Left lung (tissue), 10 donors: ENCODE measurements around the gene KPTN. TPM values are rescaled to one million over a fixed set of nuclear protein-coding genes. Genes with fewer than 3 reads are reported as not detected.

ENCODE experiments used
- ATAC-seq: fragments of 200-7000 bp; cut with Tn5 transposase; one replicate; pipeline ENCODE4 v1.9.1; 2020; ENCODE audit warnings: moderate library complexity
- DNase-seq, 4 donors: peaks; one replicate each; pipeline ENCODE4 v3.0.0-alpha.2; 2013 to 2020
- H3K27ac ChIP-seq, 2 donors: fragments of 200-600 bp; sonication (generic) in 1 of 2; one replicate each; pipeline versions ENCODE4 v1.5.0 to v1.8.0; 2020 to 2021
- H3K27me3 ChIP-seq, 2 donors: fragments of 200-600 bp; sonication (generic) in 1 of 2; one replicate each; pipeline versions ENCODE4 v1.5.0 to v1.8.0; 2020 to 2021
- H3K36me3 ChIP-seq, 2 donors: fragments of 200-600 bp; sonication (generic) in 1 of 2; one replicate each; pipeline versions ENCODE4 v1.5.0 to v1.8.0; 2020 to 2021
- H3K4me1 ChIP-seq, 2 donors: fragments of 200-600 bp; one replicate each; pipeline ENCODE4 v1.8.0; 2021
- H3K4me3 ChIP-seq, 2 donors: fragments of 200-600 bp; sonication (generic) in 1 of 2; one replicate each; pipeline versions ENCODE4 v1.5.0 to v1.8.0; 2020 to 2021; ENCODE audit warnings: mild to moderate bottlenecking in 1 of 2
- H3K9me3 ChIP-seq, 2 donors: fragments of 200-600 bp; sonication (generic) in 1 of 2; one replicate each; pipeline versions ENCODE4 v1.5.0 to v1.8.0; 2020 to 2021
- intact Hi-C, 2 donors: fragments of 100-400 bp; cut with DNase I; formaldehyde crosslinking; loops; one replicate each; pipeline versions ENCODE4 v1.11.2 to v1.14.2; 2022
- polyA plus RNA-seq, 6 donors: library from polyadenylated mRNA; unstranded; fragments of 120-200 nt; gene quantifications; one replicate each; pipeline ENCODE4 v1.2.1, GENCODE V29; 2013; ENCODE audit not compliant: insufficient read length in 6 of 6
- total RNA-seq, 2 donors: library from RNA; stranded (reverse); fragmentation: NEBNext Ultra II Directional; extraction: Animal tissue kit (Norgen Biotek cat#: 25700); gene quantifications; one replicate each; pipeline ENCODE4 v1.2.1, GENCODE V29; 2021
- TF ChIP-seq, protein P1 (sequence below), 2 donors: fragments of 200-600 bp; sonication (generic) in 1 of 2; IDR thresholded peaks; one replicate each; pipeline versions ENCODE4 v1.5.0 to v1.8.0; 2021; ENCODE audit warnings: antibody characterized with exemption in 2 of 2
- donor health status: DM: no; HTN: yes; CAD: no.
- donor health status: DM: no; HTN: no; CAD: no.

The KPTN gene
- total and polyA plus RNA-seq, 8 donors = 12.0 to 17.8 (median 14.2) TPM

DNA sequence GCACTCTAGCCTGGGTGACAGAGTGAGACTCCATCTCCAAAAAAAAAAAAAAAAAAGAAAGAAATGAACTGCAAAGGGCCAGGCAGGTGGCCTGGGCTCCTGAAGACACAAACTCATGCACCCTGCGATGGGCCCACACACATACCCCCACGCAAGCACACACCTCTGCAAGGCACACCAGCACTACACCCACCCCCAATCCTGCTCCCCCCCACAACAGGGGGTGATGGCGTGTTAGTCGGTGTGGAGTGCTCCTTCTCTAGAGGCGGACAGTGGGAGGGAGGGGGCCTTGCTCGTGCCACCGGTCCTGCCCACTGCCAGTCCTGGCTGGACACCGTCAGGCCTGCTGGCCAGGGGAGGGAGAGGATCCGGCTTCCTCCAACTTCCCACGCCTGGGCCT is 10.7 kb downstream of the KPTN start:
- TF ChIP-seq, protein P1, sequence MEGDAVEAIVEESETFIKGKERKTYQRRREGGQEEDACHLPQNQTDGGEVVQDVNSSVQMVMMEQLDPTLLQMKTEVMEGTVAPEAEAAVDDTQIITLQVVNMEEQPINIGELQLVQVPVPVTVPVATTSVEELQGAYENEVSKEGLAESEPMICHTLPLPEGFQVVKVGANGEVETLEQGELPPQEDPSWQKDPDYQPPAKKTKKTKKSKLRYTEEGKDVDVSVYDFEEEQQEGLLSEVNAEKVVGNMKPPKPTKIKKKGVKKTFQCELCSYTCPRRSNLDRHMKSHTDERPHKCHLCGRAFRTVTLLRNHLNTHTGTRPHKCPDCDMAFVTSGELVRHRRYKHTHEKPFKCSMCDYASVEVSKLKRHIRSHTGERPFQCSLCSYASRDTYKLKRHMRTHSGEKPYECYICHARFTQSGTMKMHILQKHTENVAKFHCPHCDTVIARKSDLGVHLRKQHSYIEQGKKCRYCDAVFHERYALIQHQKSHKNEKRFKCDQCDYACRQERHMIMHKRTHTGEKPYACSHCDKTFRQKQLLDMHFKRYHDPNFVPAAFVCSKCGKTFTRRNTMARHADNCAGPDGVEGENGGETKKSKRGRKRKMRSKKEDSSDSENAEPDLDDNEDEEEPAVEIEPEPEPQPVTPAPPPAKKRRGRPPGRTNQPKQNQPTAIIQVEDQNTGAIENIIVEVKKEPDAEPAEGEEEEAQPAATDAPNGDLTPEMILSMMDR (IDR thresholded peaks at IDR 0.05) = no peak
- no peak for ATAC-seq
- H3K4me1 ChIP-seq = no peaks in the 10 kb centered on the region
- H3K27ac ChIP-seq = no peak overlapping the region
- no peaks in the 10 kb centered on the region for H3K36me3 ChIP-seq
- DNase-seq = peak in 1 of 4 donors; percentile 48
- H3K9me3 ChIP-seq = no peaks in the 10 kb centered on the region
- H3K27me3 ChIP-seq = peaks cover 19 to 56% of the 10 kb centered on the region in 2 donors
- no peak overlapping the region for H3K4me3 ChIP-seq
- intact Hi-C loops = no loop called here

DNA sequence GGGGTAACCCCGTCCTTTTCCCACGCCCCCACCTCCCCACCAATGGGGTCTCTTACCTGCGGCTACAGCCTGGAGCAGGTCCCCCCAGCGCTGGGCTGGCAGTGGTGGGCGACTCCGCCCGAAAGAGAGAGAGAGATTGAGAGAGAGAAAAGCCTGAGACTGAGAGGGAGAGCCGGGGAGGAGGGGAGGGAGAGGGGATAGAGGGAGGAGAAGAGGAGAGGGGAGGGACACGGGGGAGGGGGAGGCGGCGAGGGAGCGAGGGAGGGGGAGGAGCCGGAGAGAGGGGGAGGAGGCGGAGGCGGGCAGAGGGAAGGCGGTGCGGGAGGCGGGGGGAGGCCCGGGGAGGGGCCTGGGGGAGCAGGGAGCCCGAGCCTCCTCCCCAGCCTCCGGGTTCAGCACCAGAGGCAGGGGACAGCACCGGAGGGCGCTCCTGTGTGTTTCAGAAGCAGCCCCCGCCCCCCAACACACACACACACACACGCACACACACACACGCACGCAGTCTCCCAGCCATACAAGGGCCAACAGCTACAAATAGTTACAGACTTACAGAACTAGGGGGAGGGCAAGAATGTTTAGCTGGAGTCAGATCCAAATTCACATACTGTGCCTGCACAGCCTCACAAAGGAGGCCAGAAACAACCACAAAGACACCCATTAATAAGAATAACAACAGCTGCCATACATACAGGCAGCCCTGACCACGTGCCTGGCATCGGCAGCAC is 12.1 kb downstream of the KPTN start, which contains the start of gene SLC8A2:
SLC8A2 (minus strand) TSS at position 161 of the 725 bp plus-strand sequence. CDS start 5,490 bp downstream, outside the sequence.
- Histone ChIP-seq H3K36me3 (no peaks in the 10 kb centered on the region), H3K4me3 (no peak within 1 kb of the TSS), H3K9me3 (no peaks in the 10 kb centered on the region), H3K27ac (no peak within 1 kb of the TSS), H3K4me1 (no peaks in the 10 kb centered on the region), H3K27me3 (peaks cover 19 to 70% of the 10 kb centered on the region in 2 donors)
- DNase-seq (peak; percentile 50 to 90 (median 74)), ATAC-seq (peak; percentile 83)
- TF ChIP-seq, protein P1 (IDR thresholded peaks at IDR 0.05) = no peak
- intact Hi-C loops = no loop called here

DNA sequence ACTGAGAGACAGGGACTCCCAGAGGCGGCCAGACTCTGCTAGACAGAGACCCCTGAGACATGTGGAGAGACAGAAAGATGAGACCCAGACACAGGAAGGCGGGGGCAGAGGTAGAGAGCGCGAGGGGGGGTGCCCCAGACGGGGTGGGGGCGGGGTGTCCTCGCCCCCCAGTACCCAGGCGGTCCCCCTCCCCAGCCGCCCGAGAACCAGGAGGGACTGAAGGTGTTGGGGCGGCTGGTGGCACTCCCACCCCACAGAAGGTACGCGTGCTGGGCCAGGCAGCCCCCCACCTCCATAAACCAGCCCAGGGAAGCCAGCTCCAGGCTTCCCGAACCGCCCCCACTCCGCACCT is 12.7 kb downstream of the KPTN start:
- no peak for ATAC-seq
- H3K4me1 ChIP-seq = no peaks in the 10 kb centered on the region
- intact Hi-C loops = no loop called here
- no peak overlapping the region for H3K27ac ChIP-seq
- no peak overlapping the region for H3K4me3 ChIP-seq
- H3K27me3 ChIP-seq = peaks cover 19 to 76% of the 10 kb centered on the region in 2 donors
- DNase-seq = peak in 1 of 4 donors; percentile 56
- TF ChIP-seq, protein P1 (IDR thresholded peaks at IDR 0.05) = no peak
- no peaks in the 10 kb centered on the region for H3K36me3 ChIP-seq
- no peaks in the 10 kb centered on the region for H3K9me3 ChIP-seq

DNA sequence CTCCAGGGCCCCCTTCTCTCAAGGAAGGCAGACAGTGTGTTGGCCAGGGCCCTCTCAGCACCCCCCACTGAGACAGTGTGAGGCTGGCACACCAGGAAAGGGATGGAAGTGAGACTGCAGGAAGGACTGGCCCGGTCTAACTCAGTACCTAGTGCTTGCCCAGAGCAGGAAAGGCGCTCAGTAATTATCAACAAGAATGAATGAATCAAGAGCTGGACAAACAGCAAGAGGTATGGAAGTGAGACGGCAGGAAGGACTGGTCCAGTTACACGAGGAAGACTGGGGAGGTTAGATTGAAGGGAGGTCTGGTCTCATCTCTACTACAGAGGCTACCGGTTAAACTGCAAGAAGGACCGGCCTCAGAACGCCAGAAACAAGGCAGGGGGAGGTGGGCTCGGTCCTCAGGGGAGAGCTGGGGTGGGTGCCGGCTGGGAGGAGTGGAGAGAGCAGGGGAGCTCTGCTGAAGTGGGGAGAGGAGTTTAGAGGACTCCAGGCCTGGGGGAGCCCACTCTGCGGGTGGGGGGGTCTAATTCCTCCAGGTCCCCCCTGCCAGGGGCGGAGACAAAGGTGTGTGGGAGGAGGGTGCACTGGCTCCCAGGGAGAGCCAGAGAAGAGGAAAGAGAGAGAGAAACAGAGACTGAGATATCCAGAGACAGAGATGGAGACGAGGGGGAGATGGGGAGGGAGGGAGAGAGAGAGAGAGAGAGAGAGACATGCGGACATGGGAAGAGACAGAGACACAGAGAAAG is 13.4 kb downstream of the KPTN start:
- Histone ChIP-seq H3K27me3 (peaks cover 19 to 83% of the 10 kb centered on the region in 2 donors), H3K4me3 (no peak overlapping the region), H3K36me3 (no peaks in the 10 kb centered on the region), H3K4me1 (no peaks in the 10 kb centered on the region), H3K27ac (no peak overlapping the region), H3K9me3 (no peaks in the 10 kb centered on the region)
- ATAC-seq (no peak), DNase-seq (peak in 1 of 4 donors; percentile 39)
- TF ChIP-seq, protein P1 (IDR thresholded peaks at IDR 0.05) = no peak
- intact Hi-C loops = no loop called here

DNA sequence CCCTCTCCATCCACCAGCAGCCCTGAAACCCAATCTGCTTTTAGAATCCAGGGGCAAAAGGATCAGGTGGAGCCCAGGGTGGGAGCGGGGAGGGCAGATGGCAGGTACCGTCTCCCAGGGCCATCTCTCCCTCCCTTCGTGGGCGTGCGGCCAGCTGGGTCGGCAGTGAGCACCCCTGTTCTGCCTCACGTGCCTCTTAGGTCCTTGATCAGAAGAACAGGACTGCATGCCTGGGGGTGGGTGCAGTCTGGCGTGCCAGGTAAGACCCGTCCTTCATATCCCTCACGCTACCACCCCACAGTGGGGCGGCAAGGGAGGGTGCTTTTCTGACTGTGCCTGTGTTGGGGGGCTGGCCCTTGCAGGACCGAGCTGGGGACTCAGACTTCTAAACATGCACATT is 14.3 kb downstream of the KPTN start:
- TF ChIP-seq, protein P1 (IDR thresholded peaks at IDR 0.05) = no peak
- no peak for ATAC-seq
- intact Hi-C loops = no loop called here
- Histone ChIP-seq H3K27ac (no peak overlapping the region), H3K9me3 (no peaks in the 10 kb centered on the region), H3K27me3 (peaks cover 19 to 92% of the 10 kb centered on the region in 2 donors), H3K4me1 (no peaks in the 10 kb centered on the region), H3K4me3 (no peak overlapping the region), H3K36me3 (no peaks in the 10 kb centered on the region)
- DNase-seq = peak in 1 of 4 donors; percentile 63
